Measurements from ENCODE around the gene EXOG.
"Not testable (repeated sequence)": the region's sequence is repeated elsewhere in the genome, so short reads cannot be mapped to it uniquely, and the experiment has no call there.

Gene EXOG

GRCh38 chr3:38564631-38565338 lies 68.6 kb downstream of the EXOG start:
- no peaks in the 10 kb centered on the region for H3K36me3 Mint-ChIP-seq (ENCODE audit: low read depth)
- no peaks in the 10 kb centered on the region for H3K9me3 Mint-ChIP-seq
- TF ChIP-seq CTCF (IDR thresholded peaks at IDR 0.05): no peak
- DNase-seq: no peak
- H3K4me1 Mint-ChIP-seq: peaks cover 4% of the 10 kb centered on the region
- H3K27ac Mint-ChIP-seq: no peak overlapping the region
- no peak overlapping the region for H3K4me3 Mint-ChIP-seq
- no peaks in the 10 kb centered on the region for H3K27me3 Mint-ChIP-seq (ENCODE audit: low read depth, poor library complexity)

GRCh38 chr3:38565339-38566214 lies 69.4 kb downstream of the EXOG start:
- DNase-seq: no peak
- no peaks in the 10 kb centered on the region for H3K9me3 Mint-ChIP-seq
- TF ChIP-seq CTCF (IDR thresholded peaks at IDR 0.05): no peak
- H3K4me3 Mint-ChIP-seq: no peak overlapping the region
- H3K4me1 Mint-ChIP-seq: peaks cover 4% of the 10 kb centered on the region
- no peaks in the 10 kb centered on the region for H3K36me3 Mint-ChIP-seq (ENCODE audit: low read depth)
- peak overlapping the region; percentile 55 for H3K27ac Mint-ChIP-seq
- no peaks in the 10 kb centered on the region for H3K27me3 Mint-ChIP-seq (ENCODE audit: low read depth, poor library complexity)

- no peak overlapping the region for H3K4me3 Mint-ChIP-seq
- H3K27me3 Mint-ChIP-seq (ENCODE audit: low read depth, poor library complexity): peaks cover 4% of the 10 kb centered on the region
- H3K36me3 Mint-ChIP-seq (ENCODE audit: low read depth): no peaks in the 10 kb centered on the region
- peaks cover 4% of the 10 kb centered on the region for H3K4me1 Mint-ChIP-seq
- TF ChIP-seq CTCF (IDR thresholded peaks at IDR 0.05): no peak
- no peak for DNase-seq
- no peaks in the 10 kb centered on the region for H3K9me3 Mint-ChIP-seq
- no peak overlapping the region for H3K27ac Mint-ChIP-seq
These were observed 70.0 kb downstream of the EXOG start for GRCh38 chr3:38566215-38566528.

GRCh38 chr3:38566794-38567193 lies 70.7 kb downstream of the EXOG start:
- not testable (repeated sequence) for DNase-seq; H3K9me3 Mint-ChIP-seq; H3K4me1 Mint-ChIP-seq; H3K36me3 Mint-ChIP-seq (ENCODE audit: low read depth); H3K4me3 Mint-ChIP-seq; H3K27ac Mint-ChIP-seq; H3K27me3 Mint-ChIP-seq (ENCODE audit: low read depth, poor library complexity)

- Mint-ChIP-seq H3K4me1 (no peaks in the 10 kb centered on the region), H3K27me3 (ENCODE audit: low read depth, poor library complexity) (peaks cover 4% of the 10 kb centered on the region), H3K27ac (no peak overlapping the region), H3K9me3 (no peaks in the 10 kb centered on the region), H3K4me3 (no peak overlapping the region), H3K36me3 (ENCODE audit: low read depth) (no peaks in the 10 kb centered on the region)
- DNase-seq: no peak
- TF ChIP-seq CTCF (IDR thresholded peaks at IDR 0.05): no peak
These were observed 71.4 kb downstream of the EXOG start for GRCh38 chr3:38567498-38567897.

- TF ChIP-seq CTCF (IDR thresholded peaks at IDR 0.05): no peak
- Mint-ChIP-seq H3K27ac (no peak overlapping the region), H3K4me1 (no peaks in the 10 kb centered on the region), H3K4me3 (no peak overlapping the region), H3K36me3 (ENCODE audit: low read depth) (no peaks in the 10 kb centered on the region), H3K27me3 (ENCODE audit: low read depth, poor library complexity) (peaks cover 21% of the 10 kb centered on the region), H3K9me3 (peaks cover 8% of the 10 kb centered on the region)
- DNase-seq: no peak
These were observed 77.0 kb downstream of the EXOG start for GRCh38 chr3:38573111-38573510.
